Tibial artery (tissue), 4 donors: Measurements from ENCODE around the gene CD14.
"Not testable (repeated sequence)": the region's sequence is repeated elsewhere in the genome, so short reads cannot be mapped to it uniquely, and the experiment has no call there.

Experiments
- DNase-seq, 2 donors: peaks; one replicate each; pipeline ENCODE4 v3.0.0-alpha.2; 2019
- H3K27ac ChIP-seq, 2 donors: fragments of 200-600 bp; sonication (generic) in 1 of 2; 1 replicate in 1 of 2; 2 replicates in 1 of 2; pipeline ENCODE4 v1.5.1; 2018 to 2019; ENCODE audit warnings: mild to moderate bottlenecking in 1 of 2
- H3K27me3 ChIP-seq, 2 donors: fragments of 200-600 bp; sonication (generic) in 1 of 2; one replicate each; pipeline versions ENCODE4 v1.5.1 to v1.6.0; 2016 to 2019
- H3K36me3 ChIP-seq, 3 donors: fragments of 200-600 bp; sonication (generic) in 2 of 3; one replicate each; pipeline ENCODE4 v1.5.1; 2016 to 2019; ENCODE audit warnings: mild to moderate bottlenecking in 2 of 3
- H3K4me1 ChIP-seq, 4 donors: fragments of 200-600 bp; sonication (generic) in 2 of 4; 1 replicate in 3 of 4; 2 replicates in 1 of 4; pipeline ENCODE4 v1.5.1; 2016 to 2019
- H3K4me3 ChIP-seq, 2 donors: fragments of 200-600 bp; sonication (generic) in 1 of 2; 1 replicate in 1 of 2; 2 replicates in 1 of 2; pipeline ENCODE4 v1.5.1; 2018 to 2019; ENCODE audit warnings: mild to moderate bottlenecking in 2 of 2
- H3K9me3 ChIP-seq, 3 donors: fragments of 200-600 bp; sonication (generic) in 1 of 3; one replicate each; pipeline ENCODE4 v1.5.1; 2016 to 2019
- intact Hi-C: fragments of 100-400 bp; cut with DNase I; formaldehyde crosslinking; loops from one replicate; pipeline ENCODE4 v1.15.0; 2023; ENCODE audit warnings: low total_unique reads
- TF ChIP-seq, protein P1 (sequence below), 2 experiments: fragments of 200-600 bp in 1 of 2; fragments of 450-650 bp in 1 of 2; IDR thresholded peaks; one replicate each; pipeline ENCODE4 v1.5.1; 2017 to 2019; ENCODE audit warnings: antibody characterized with exemption in 2 of 2, mild to moderate bottlenecking in 1 of 2, moderate library complexity in 1 of 2

CD14 gene

DNA sequence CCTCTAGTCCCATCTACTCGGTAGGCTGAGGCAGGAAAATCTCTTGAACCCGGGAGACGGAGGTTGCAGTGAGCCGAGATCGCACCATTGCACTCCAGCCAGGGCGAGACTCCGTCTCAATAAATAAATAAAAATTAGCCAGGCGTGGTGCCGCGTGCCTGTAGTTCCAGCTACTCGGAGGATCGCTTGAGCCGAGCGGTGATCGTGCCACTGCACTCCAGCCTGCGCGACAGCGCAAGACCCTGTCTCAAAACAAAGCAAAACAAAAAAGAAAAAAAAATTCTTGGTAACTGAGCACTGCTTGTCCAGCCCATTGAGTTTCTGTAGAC is 31.0 kb upstream of the CD14 start:
- Histone ChIP-seq H3K27me3 (no peaks in the 10 kb centered on the region), H3K27ac (peak overlapping the region; percentile 84 to 90), H3K4me3 (peak overlapping the region; percentile 81 to 82), H3K4me1 (peaks cover 0 to 29% (median 17%) of the 10 kb centered on the region in 4 donors), H3K36me3 (peaks cover 41 to 59% (median 53%) of the 10 kb centered on the region in 3 donors), H3K9me3 (no peaks in the 10 kb centered on the region)
- TF ChIP-seq, protein P1, sequence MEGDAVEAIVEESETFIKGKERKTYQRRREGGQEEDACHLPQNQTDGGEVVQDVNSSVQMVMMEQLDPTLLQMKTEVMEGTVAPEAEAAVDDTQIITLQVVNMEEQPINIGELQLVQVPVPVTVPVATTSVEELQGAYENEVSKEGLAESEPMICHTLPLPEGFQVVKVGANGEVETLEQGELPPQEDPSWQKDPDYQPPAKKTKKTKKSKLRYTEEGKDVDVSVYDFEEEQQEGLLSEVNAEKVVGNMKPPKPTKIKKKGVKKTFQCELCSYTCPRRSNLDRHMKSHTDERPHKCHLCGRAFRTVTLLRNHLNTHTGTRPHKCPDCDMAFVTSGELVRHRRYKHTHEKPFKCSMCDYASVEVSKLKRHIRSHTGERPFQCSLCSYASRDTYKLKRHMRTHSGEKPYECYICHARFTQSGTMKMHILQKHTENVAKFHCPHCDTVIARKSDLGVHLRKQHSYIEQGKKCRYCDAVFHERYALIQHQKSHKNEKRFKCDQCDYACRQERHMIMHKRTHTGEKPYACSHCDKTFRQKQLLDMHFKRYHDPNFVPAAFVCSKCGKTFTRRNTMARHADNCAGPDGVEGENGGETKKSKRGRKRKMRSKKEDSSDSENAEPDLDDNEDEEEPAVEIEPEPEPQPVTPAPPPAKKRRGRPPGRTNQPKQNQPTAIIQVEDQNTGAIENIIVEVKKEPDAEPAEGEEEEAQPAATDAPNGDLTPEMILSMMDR (IDR thresholded peaks at IDR 0.05) = no peak
- intact Hi-C loops = no loop called here
- no peak for DNase-seq

GRCh38 chr5:140660371-140660770 is 27.4 kb upstream of the CD14 start:
- H3K9me3 ChIP-seq, H3K4me3 ChIP-seq, H3K4me1 ChIP-seq, intact Hi-C loops, H3K27ac ChIP-seq, DNase-seq, H3K27me3 ChIP-seq: not testable (repeated sequence)
- H3K36me3 ChIP-seq = peaks cover 72 to 77% (median 77%) of the 10 kb centered on the region in 3 donors

- intact Hi-C loops = no loop called here
- Histone ChIP-seq H3K4me1 (peaks cover 0 to 4% (median 2%) of the 10 kb centered on the region in 4 donors), H3K27me3 (no peaks in the 10 kb centered on the region), H3K36me3 (peaks cover 87 to 92% (median 92%) of the 10 kb centered on the region in 3 donors), H3K27ac (no peak overlapping the region), H3K9me3 (no peaks in the 10 kb centered on the region), H3K4me3 (no peak overlapping the region)
- TF ChIP-seq, protein P1 (IDR thresholded peaks at IDR 0.05) = no peak
- no peak for DNase-seq
Measured at GRCh38 chr5:140658870-140659269, 25.9 kb upstream of the CD14 start.

DNA sequence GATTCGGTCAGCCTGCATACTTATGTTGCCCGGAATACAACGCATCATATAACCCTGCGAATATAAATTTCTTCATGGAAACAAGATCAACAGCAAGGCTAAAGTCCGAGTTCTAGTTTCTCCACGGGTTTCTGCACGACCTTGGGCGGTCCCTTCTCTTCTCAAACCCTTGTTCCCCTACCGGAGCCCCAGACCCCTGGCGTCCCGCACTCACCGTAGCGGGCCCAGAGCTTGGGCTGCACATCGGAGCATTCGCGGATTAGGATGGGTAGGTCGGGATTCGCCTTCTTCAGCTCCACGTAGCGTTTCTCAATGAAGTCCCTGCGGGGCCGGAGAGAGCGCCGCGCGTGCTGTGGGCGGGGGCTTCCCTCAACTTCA is 14.1 kb upstream of the CD14 start:
- TF ChIP-seq, protein P1 (IDR thresholded peaks at IDR 0.05) = no peak
- Histone ChIP-seq H3K9me3 (no peaks in the 10 kb centered on the region), H3K4me3 (peak overlapping the region; percentile 80 to 93), H3K36me3 (peaks cover 24 to 70% (median 52%) of the 10 kb centered on the region in 3 donors), H3K4me1 (peaks cover 0 to 50% (median 25%) of the 10 kb centered on the region in 4 donors), H3K27ac (peak overlapping the region; percentile 84 to 86), H3K27me3 (no peaks in the 10 kb centered on the region)
- no peak for DNase-seq
- intact Hi-C loops = loop anchor here (5.0 kb wide), 2 partner anchors 100 to 245 kb away; partner anchors contain the start of genes ANKHD1 and EIF4EBP3

DNA sequence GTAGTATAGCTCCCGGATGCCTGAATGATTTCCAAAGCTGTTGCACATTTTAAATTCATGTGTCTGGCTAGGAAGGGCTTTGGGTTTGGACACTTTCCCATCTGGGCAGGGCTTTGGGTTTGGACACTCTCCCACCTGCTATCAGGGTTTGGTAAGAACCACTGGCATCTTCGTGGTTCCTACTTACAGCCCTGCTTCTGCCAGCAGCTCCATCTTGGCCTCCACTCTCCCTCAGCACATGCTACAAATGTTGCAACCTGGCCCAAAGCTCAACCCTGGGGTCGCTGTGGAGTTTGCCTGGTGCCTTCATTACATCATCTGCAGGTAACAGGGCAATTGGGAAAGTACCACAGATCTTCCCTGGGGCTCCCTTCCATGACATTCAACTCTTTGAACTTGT is 9.7 kb upstream of the CD14 start:
- Histone ChIP-seq H3K4me1 (peaks cover 0 to 63% (median 22%) of the 10 kb centered on the region in 4 donors), H3K27me3 (no peaks in the 10 kb centered on the region), H3K36me3 (peaks cover 5 to 42% (median 26%) of the 10 kb centered on the region in 3 donors), H3K27ac (no peak overlapping the region), H3K4me3 (no peak overlapping the region), H3K9me3 (no peaks in the 10 kb centered on the region)
- TF ChIP-seq, protein P1 (IDR thresholded peaks at IDR 0.05) = no peak
- intact Hi-C loops = no loop called here
- DNase-seq = peak; percentile 46 to 75

- DNase-seq = no peak
- intact Hi-C loops = no loop called here
- H3K27me3 ChIP-seq = no peaks in the 10 kb centered on the region
- H3K36me3 ChIP-seq = peaks cover 5 to 42% (median 26%) of the 10 kb centered on the region in 3 donors
- no peaks in the 10 kb centered on the region for H3K9me3 ChIP-seq
- TF ChIP-seq, protein P1 (IDR thresholded peaks at IDR 0.05) = no peak
- no peak overlapping the region for H3K27ac ChIP-seq
- H3K4me3 ChIP-seq = no peak overlapping the region
- H3K4me1 ChIP-seq = peaks cover 0 to 58% (median 19%) of the 10 kb centered on the region in 4 donors
Measured at GRCh38 chr5:140641716-140642115, 8.7 kb upstream of the CD14 start.
